Suprapubic skin (tissue), 4 donors: ENCODE results near the gene TTC39C. TPM values are rescaled to one million over a fixed set of nuclear protein-coding genes. Genes with fewer than 3 reads are reported as not detected.

Experiments
- DNase-seq, 2 donors: peaks; one replicate each; pipeline ENCODE4 v3.0.0-alpha.2; 2019; ENCODE audit warnings: low spot score in 2 of 2
- H3K27ac ChIP-seq: fragments of 200-600 bp; sonication (generic); one replicate; pipeline ENCODE4 v1.5.1; 2019
- H3K27me3 ChIP-seq: fragments of 200-600 bp; sonication (generic); one replicate; pipeline ENCODE4 v1.5.1; 2019
- H3K36me3 ChIP-seq: fragments of 200-600 bp; sonication (generic); one replicate; pipeline ENCODE4 v1.5.1; 2019
- H3K4me1 ChIP-seq: fragments of 200-600 bp; sonication (generic); one replicate; pipeline ENCODE4 v1.5.1; 2019
- H3K4me3 ChIP-seq: fragments of 200-600 bp; sonication (generic); one replicate; pipeline ENCODE4 v1.5.1; 2019; ENCODE audit warnings: mild to moderate bottlenecking
- H3K9me3 ChIP-seq: fragments of 200-600 bp; sonication (generic); one replicate; pipeline ENCODE4 v1.5.1; 2019
- CTCF ChIP-seq, 2 donors: fragments of 200-600 bp in 1 of 2; fragments of 450-650 bp in 1 of 2; sonication (generic) in 1 of 2; IDR thresholded peaks; one replicate each; pipeline ENCODE4 v1.5.1; 2016 to 2019; ENCODE audit warnings: antibody characterized with exemption in 2 of 2, mild to moderate bottlenecking in 1 of 2, moderate library complexity in 1 of 2
- EP300 ChIP-seq: sonication (generic); formaldehyde crosslinking; IDR thresholded peaks from one replicate; pipeline ENCODE4 v1.6.1; 2017; ENCODE audit warnings: antibody characterized with exemption
- POLR2A ChIP-seq, 2 donors: fragments of 450-650 bp; IDR thresholded peaks; one replicate each; pipeline ENCODE4 v1.6.1; 2017; ENCODE audit warnings: antibody characterized with exemption in 2 of 2, mild to moderate bottlenecking in 2 of 2, moderate library complexity in 2 of 2
- POLR2AphosphoS5 ChIP-seq, 3 donors: sonication (generic); formaldehyde crosslinking; IDR thresholded peaks; one replicate each; pipeline ENCODE4 v1.6.1; 2017; ENCODE audit warnings: antibody characterized with exemption in 3 of 3
- WGBS: methylation state at CpG from one replicate; pipeline ENCODE4 v1.1.5; 2018; 5-methylcytosine and 5-hydroxymethylcytosine counted together
- total RNA-seq, 4 donors: library from RNA; depleted of rRNA; stranded (reverse); fragments of >200 nt; gene quantifications; one replicate each; pipeline ENCODE4 v1.1.0, GENCODE V29; 2016

The TTC39C gene
- total RNA-seq, 4 donors from 2014 or later: 74.9 to 126 (median 86.5) TPM

- Histone ChIP-seq H3K9me3 (no peaks in the 10 kb centered on the region), H3K4me3 (no peak overlapping the region), H3K27me3 (no peaks in the 10 kb centered on the region), H3K36me3 (no peaks in the 10 kb centered on the region), H3K27ac (no peak overlapping the region), H3K4me1 (peaks cover 12% of the 10 kb centered on the region)
- WGBS: 63% methylated on average over 3 of the region's 3 CpGs
- no peak for DNase-seq
- TF ChIP-seq CTCF (IDR thresholded peaks at IDR 0.05) (no peak), POLR2A (IDR thresholded peaks at IDR 0.05) (no peak), POLR2AphosphoS5 (IDR thresholded peaks at IDR 0.05) (no peak), EP300 (no peak)
These were observed 12.1 kb upstream of the TTC39C start for GRCh38 chr18:24002479-24002878.

GRCh38 chr18:24003288-24003687 lies 11.3 kb upstream of the TTC39C start:
- WGBS: 87% methylated on average over 3 of the region's 3 CpGs
- no peaks in the 10 kb centered on the region for H3K9me3 ChIP-seq
- H3K4me1 ChIP-seq: peaks cover 4% of the 10 kb centered on the region
- no peak overlapping the region for H3K4me3 ChIP-seq
- TF ChIP-seq POLR2AphosphoS5 (IDR thresholded peaks at IDR 0.05): no peak
- TF ChIP-seq POLR2A (IDR thresholded peaks at IDR 0.05): no peak
- TF ChIP-seq EP300: no peak
- TF ChIP-seq CTCF (IDR thresholded peaks at IDR 0.05): no peak
- no peaks in the 10 kb centered on the region for H3K36me3 ChIP-seq
- no peak for DNase-seq
- H3K27ac ChIP-seq: no peak overlapping the region
- H3K27me3 ChIP-seq: no peaks in the 10 kb centered on the region

GRCh38 chr18:24003903-24004640 lies 10.5 kb upstream of the TTC39C start:
- no peaks in the 10 kb centered on the region for H3K27me3 ChIP-seq
- DNase-seq: no peak
- no peak overlapping the region for H3K4me3 ChIP-seq
- H3K36me3 ChIP-seq: no peaks in the 10 kb centered on the region
- H3K9me3 ChIP-seq: no peaks in the 10 kb centered on the region
- TF ChIP-seq POLR2A (IDR thresholded peaks at IDR 0.05) (no peak), POLR2AphosphoS5 (IDR thresholded peaks at IDR 0.05) (no peak), CTCF (IDR thresholded peaks at IDR 0.05) (no peak), EP300 (no peak)
- no peaks in the 10 kb centered on the region for H3K4me1 ChIP-seq
- no peak overlapping the region for H3K27ac ChIP-seq
- WGBS: 83% methylated on average over 2 of the region's 2 CpGs

DNA sequence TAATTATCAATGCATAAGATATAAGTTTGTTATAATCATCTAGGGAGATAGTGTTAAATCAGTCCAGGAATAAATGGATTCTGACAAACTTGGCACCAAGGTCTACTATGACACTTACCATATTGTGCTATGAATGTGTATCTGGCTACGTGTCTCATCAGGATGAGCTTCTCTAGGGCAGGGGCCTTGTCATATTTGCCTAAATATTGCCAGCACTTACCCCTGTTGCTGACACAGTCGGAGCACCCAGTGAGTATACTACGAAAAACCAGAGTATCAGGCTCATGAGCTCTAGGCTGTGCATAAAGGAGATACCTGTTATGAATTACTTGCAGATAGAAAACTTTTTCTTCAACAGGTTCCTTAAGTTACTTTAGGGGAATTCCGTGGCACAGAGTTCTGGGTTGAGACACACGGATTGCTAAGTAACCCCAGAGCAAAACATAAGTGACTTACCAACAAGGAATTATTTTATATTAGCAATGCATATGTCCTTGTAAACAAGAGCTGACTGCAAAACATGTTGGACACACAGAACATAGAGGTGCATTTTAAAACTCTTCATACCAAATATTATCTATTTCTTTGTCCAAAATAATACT lies 7.7 kb upstream of the TTC39C start:
- no peaks in the 10 kb centered on the region for H3K36me3 ChIP-seq
- TF ChIP-seq EP300: no peak
- no peak for TF ChIP-seq POLR2AphosphoS5 (IDR thresholded peaks at IDR 0.05)
- TF ChIP-seq CTCF (IDR thresholded peaks at IDR 0.05): no peak
- TF ChIP-seq POLR2A (IDR thresholded peaks at IDR 0.05): no peak
- H3K9me3 ChIP-seq: no peaks in the 10 kb centered on the region
- H3K27me3 ChIP-seq: no peaks in the 10 kb centered on the region
- H3K4me1 ChIP-seq: no peaks in the 10 kb centered on the region
- no peak overlapping the region for H3K27ac ChIP-seq
- no peak for DNase-seq
- no peak overlapping the region for H3K4me3 ChIP-seq
- WGBS: 60% methylated on average over 5 of the region's 5 CpGs

DNA sequence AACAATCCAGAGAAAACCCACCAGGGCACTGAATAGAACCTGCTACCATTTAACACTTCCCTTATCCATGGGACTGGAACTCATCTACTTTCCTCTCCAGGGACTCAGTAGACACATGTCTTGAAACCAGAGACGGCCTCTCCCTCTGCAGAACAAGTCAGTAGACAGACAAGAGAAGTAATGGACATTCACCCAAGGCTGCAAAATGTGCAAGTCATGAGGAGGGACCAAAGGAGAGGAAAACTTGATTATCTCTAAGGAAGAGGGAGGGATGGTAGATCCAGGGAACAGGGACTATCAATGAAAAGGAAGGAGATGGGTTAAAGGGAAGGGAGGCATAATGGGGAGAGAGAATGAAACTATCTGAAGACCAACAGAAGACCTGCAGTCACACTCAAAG lies 5.3 kb upstream of the TTC39C start:
- H3K27ac ChIP-seq: no peak overlapping the region
- DNase-seq: no peak
- H3K9me3 ChIP-seq: no peaks in the 10 kb centered on the region
- H3K27me3 ChIP-seq: no peaks in the 10 kb centered on the region
- H3K36me3 ChIP-seq: no peaks in the 10 kb centered on the region
- H3K4me3 ChIP-seq: no peak overlapping the region
- peaks cover 12% of the 10 kb centered on the region for H3K4me1 ChIP-seq
- TF ChIP-seq POLR2A (IDR thresholded peaks at IDR 0.05): no peak
- TF ChIP-seq EP300: no peak
- no peak for TF ChIP-seq POLR2AphosphoS5 (IDR thresholded peaks at IDR 0.05)
- 31% methylated on average over 1 of the region's 1 CpG for WGBS
